ENCODE data around the gene DYNC1H1.
A peak's percentile ranks its signal among the peaks of the same experiment; 100 is the strongest.

DYNC1H1 gene

DNA sequence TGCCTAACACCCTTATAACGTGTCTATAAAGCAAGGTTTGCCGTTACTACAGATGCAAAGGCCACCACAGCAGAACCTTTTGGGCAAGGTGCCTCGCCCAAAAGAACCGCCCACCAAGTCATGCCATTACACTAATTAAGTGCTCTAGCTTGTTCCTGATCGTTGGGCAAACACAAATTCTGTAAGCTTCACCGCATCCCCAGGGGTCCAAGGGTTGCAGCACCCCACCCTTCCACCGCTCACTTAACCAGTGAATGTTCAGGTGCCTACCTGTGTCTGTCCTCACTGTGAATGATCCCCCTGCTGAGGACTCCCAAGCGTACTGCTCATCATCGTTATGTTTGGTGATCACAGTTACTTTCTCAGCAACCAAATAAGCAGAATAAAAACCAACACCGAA lies 121.1 kb downstream of the DYNC1H1 start (continued):
- TF ChIP-seq ZNF692 (tag by site-specific recombination; IDR thresholded peaks at IDR 0.05) (no peak), SP3 (tag by site-specific recombination; IDR thresholded peaks at IDR 0.05) (0 out of 2 replicates have a peak, but pooled peaks have one; percentile 7), WT1 (tag by site-specific recombination; IDR thresholded peaks at IDR 0.05) (0 out of 2 replicates have a peak, but pooled peaks have one; percentile 5)

DNA sequence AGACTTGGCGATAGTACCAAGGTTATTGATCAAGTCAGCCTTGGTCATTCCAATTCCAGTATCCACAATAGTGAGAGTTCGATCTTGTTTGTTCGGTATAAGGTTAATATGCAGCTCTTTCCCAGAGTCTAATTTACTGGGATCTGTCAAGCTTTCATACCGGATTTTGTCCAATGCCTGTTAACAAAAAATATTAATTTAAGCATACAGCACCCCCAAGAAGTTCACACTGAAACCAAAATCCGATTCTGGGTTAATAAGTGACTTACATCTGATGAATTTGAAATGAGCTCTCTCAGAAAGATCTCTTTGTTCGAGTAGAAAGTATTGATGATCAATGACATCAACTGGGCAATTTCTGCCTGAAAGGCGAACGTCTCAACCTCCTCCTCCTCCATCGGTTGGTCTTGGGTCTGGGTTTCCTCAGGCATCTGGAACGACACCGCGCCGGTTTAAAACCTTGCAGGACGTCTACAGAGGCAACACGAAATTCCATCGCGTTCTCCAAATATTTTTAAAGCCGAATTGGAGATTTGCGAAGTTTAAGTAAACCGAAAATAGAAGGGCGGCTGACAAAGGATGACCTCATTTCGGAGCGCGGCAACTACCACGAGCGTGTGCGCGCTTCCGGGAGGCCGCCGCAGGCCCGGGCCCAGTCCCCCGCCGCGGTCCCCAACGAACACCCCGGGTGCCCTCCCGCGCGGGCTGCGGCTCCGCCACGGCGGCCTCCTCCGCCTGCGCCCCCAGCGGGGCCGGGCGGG lies 121.8 kb downstream of the DYNC1H1 start:
- ChIA-PET CTCF (interaction anchor here (0.6 kb wide), 1 partner anchor 378 kb away, joined by 3 read pairs; no protein-coding TSS in a partner anchor), POLR2A (interaction anchor here (0.9 to 1.4 kb wide), 3 partner anchors 9 to 228 kb away, joined by 3 to 6 read pairs (median 4); no protein-coding TSS in a partner anchor)
- TF ChIP-seq ZNF280D (tag by site-specific recombination; IDR thresholded peaks at IDR 0.05) = no peak
- TF ChIP-seq ZNF510 (tag by site-specific recombination; IDR thresholded peaks at IDR 0.05; ENCODE audit: insufficient replicate concordance) = peak; percentile 86
- no peak for TF ChIP-seq ZFP69B (tag by site-specific recombination; IDR thresholded peaks at IDR 0.05)
- peak; percentile 64 for TF ChIP-seq ZBTB26 (tag by site-specific recombination; optimal IDR thresholded peaks at IDR 0.05)
- TF ChIP-seq ATF2 (tag by site-specific recombination; IDR thresholded peaks at IDR 0.05; ENCODE audit: low read depth) = peak; percentile 69; the same call in 1 of the 2 replicates
- 0 out of 2 replicates have a peak, but pooled peaks have one; percentile 24 for TF ChIP-seq ZNF561 (tag by site-specific recombination; IDR thresholded peaks at IDR 0.05; ENCODE audit: borderline replicate concordance)
- peak; percentile 69 for TF ChIP-seq GLIS1 (tag by site-specific recombination; IDR thresholded peaks at IDR 0.05)
- TF ChIP-seq ZNF677 (tag by site-specific recombination; IDR thresholded peaks at IDR 0.05) = peak; percentile 24; the same call in 1 of the 2 replicates
- no peak for TF ChIP-seq INSM2 (tag by site-specific recombination; IDR thresholded peaks at IDR 0.05)
- peak; percentile 26; the same call in 1 of the 2 replicates for TF ChIP-seq ZNF660 (tag by site-specific recombination; IDR thresholded peaks at IDR 0.05)
- no peak for TF ChIP-seq SP3 (tag by site-specific recombination; IDR thresholded peaks at IDR 0.05)
- no peaks in the 10 kb centered on the region for H3K9me3 ChIP-seq (ENCODE audit: control insufficient read depth, insufficient read depth, low read depth, low read length)
- peaks cover 33 to 52% of the 10 kb centered on the region in 2 experiments for H3K36me3 ChIP-seq (ENCODE audit: control insufficient read depth in 2 of 2, insufficient read depth in 1 of 2, low read length in 2 of 2)
- H3K27ac ChIP-seq (ENCODE audit: extremely low read depth, low read depth, low read length) = peak overlapping the region; percentile 98
- peaks cover 8% of the 10 kb centered on the region; the same call in 1 of the 2 replicates for H3K4me1 ChIP-seq (ENCODE audit: control insufficient read depth, insufficient read depth, low read length)
- peak overlapping the region; percentile 89 for H3K4me3 ChIP-seq (ENCODE audit: low read depth, low read length)
